ENCODE data around the gene S100A9. TPM values are rescaled to one million over a fixed set of nuclear protein-coding genes. Genes with fewer than 3 reads are reported as not detected.

Gene S100A9
- total RNA-seq, 1 donor from 2014 or later: not detected

GRCh38 chr1:153350321-153350957 lies 7.2 kb upstream of the S100A9 start:
- Mint-ChIP-seq H3K4me3 (ENCODE audit: unreplicated experiment) (no peak overlapping the region), H3K4me1 (ENCODE audit: low read depth) (no peaks in the 10 kb centered on the region), H3K36me3 (ENCODE audit: low read depth) (no peaks in the 10 kb centered on the region), H3K27ac (ENCODE audit: unreplicated experiment) (no peak overlapping the region), H3K27me3 (ENCODE audit: low read depth) (peaks cover 45% of the 10 kb centered on the region), H3K9me3 (ENCODE audit: low read depth) (no peaks in the 10 kb centered on the region)
- DNase-seq (ENCODE audit: low spot score): no peak
- TF ChIP-seq, protein P1, sequence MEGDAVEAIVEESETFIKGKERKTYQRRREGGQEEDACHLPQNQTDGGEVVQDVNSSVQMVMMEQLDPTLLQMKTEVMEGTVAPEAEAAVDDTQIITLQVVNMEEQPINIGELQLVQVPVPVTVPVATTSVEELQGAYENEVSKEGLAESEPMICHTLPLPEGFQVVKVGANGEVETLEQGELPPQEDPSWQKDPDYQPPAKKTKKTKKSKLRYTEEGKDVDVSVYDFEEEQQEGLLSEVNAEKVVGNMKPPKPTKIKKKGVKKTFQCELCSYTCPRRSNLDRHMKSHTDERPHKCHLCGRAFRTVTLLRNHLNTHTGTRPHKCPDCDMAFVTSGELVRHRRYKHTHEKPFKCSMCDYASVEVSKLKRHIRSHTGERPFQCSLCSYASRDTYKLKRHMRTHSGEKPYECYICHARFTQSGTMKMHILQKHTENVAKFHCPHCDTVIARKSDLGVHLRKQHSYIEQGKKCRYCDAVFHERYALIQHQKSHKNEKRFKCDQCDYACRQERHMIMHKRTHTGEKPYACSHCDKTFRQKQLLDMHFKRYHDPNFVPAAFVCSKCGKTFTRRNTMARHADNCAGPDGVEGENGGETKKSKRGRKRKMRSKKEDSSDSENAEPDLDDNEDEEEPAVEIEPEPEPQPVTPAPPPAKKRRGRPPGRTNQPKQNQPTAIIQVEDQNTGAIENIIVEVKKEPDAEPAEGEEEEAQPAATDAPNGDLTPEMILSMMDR (IDR thresholded peaks at IDR 0.05): no peak

- Mint-ChIP-seq H3K4me3 (ENCODE audit: unreplicated experiment) (no peak overlapping the region), H3K4me1 (ENCODE audit: low read depth) (no peaks in the 10 kb centered on the region), H3K9me3 (ENCODE audit: low read depth) (no peaks in the 10 kb centered on the region), H3K36me3 (ENCODE audit: low read depth) (no peaks in the 10 kb centered on the region), H3K27ac (ENCODE audit: unreplicated experiment) (no peak overlapping the region), H3K27me3 (ENCODE audit: low read depth) (peaks cover 43% of the 10 kb centered on the region)
- no peak for DNase-seq (ENCODE audit: low spot score)
- TF ChIP-seq, protein P1 (IDR thresholded peaks at IDR 0.05): peak; percentile 97
Observed at GRCh38 chr1:153352523-153352922, 5.1 kb upstream of the S100A9 start.

GRCh38 chr1:153353226-153353947 lies 4.3 kb upstream of the S100A9 start:
- Mint-ChIP-seq H3K9me3 (ENCODE audit: low read depth) (no peaks in the 10 kb centered on the region), H3K36me3 (ENCODE audit: low read depth) (no peaks in the 10 kb centered on the region), H3K27me3 (ENCODE audit: low read depth) (peaks cover 42% of the 10 kb centered on the region), H3K4me1 (ENCODE audit: low read depth) (no peaks in the 10 kb centered on the region), H3K4me3 (ENCODE audit: unreplicated experiment) (no peak overlapping the region), H3K27ac (ENCODE audit: unreplicated experiment) (no peak overlapping the region)
- TF ChIP-seq, protein P1 (IDR thresholded peaks at IDR 0.05): peak; percentile 62
- no peak for DNase-seq (ENCODE audit: low spot score)

GRCh38 chr1:153354515-153355193 lies 3.0 kb upstream of the S100A9 start:
- Mint-ChIP-seq H3K4me1 (ENCODE audit: low read depth) (no peaks in the 10 kb centered on the region), H3K9me3 (ENCODE audit: low read depth) (no peaks in the 10 kb centered on the region), H3K36me3 (ENCODE audit: low read depth) (no peaks in the 10 kb centered on the region), H3K27ac (ENCODE audit: unreplicated experiment) (no peak overlapping the region), H3K4me3 (ENCODE audit: unreplicated experiment) (no peak overlapping the region), H3K27me3 (ENCODE audit: low read depth) (peaks cover 36% of the 10 kb centered on the region)
- TF ChIP-seq, protein P1 (IDR thresholded peaks at IDR 0.05): no peak
- no peak for DNase-seq (ENCODE audit: low spot score)

DNA sequence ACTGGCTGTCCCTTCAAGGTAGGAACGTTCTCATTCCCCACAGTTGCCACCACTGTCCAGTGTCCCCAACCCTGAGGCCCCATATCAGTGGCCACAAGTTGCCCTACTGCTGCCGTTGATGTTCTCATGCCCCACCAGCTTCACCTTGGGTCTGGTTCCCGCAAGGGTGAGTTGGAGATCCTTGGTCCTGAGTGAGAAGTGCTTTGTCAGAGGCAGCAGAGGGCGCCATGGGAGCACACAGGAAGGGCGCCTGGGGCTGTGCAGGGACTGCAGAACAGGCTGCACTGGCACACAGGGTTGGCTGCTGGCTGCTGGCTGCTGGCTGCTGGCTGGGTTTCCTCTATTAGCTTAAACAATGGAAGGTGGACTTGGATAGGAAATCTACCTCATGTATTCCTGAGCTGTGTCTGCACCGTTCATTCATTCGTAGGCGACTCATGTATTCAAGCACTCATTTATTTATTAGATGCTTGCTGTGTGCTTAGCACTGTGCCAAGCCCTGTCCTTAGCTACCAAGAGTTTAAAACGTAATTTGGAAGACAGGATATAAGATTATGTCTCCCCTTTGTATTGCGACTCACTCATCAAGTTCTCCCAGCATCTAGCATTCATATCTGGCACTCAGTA lies 2.1 kb upstream of the S100A9 start:
- Mint-ChIP-seq H3K27me3 (ENCODE audit: low read depth) (peaks cover 32% of the 10 kb centered on the region), H3K4me3 (ENCODE audit: unreplicated experiment) (no peak overlapping the region)
- no peak for DNase-seq (ENCODE audit: low spot score)

More for the DNA sequence above, 2.1 kb upstream of the S100A9 start:
- Mint-ChIP-seq H3K9me3 (ENCODE audit: low read depth) (no peaks in the 10 kb centered on the region), H3K4me1 (ENCODE audit: low read depth) (no peaks in the 10 kb centered on the region), H3K36me3 (ENCODE audit: low read depth) (no peaks in the 10 kb centered on the region), H3K27ac (ENCODE audit: unreplicated experiment) (no peak overlapping the region)
- TF ChIP-seq, protein P1 (IDR thresholded peaks at IDR 0.05): peak; percentile 65

Measured in chondrocyte (in vitro differentiated cells).